22Rv1 (cell line): ENCODE data around the gene HGFAC.
A peak's percentile ranks its signal among the peaks of the same experiment; 100 is the strongest.

Source experiments
- H3K27ac ChIP-seq: fragments of 450-650 bp; 2 replicates; pipeline ENCODE4 v1.5.1; 2017
- CTCF ChIP-seq: fragments of 450-650 bp; IDR thresholded peaks from 2 replicates; pipeline ENCODE4 v1.5.1; 2017; ENCODE audit warnings: mild to moderate bottlenecking
- ZFX ChIP-seq: fragments of 450-650 bp; IDR thresholded peaks from 2 replicates; pipeline ENCODE4 v1.6.1; 2017; ENCODE audit warnings: antibody characterized with exemption, borderline replicate concordance

The HGFAC gene

GRCh38 chr4:3461515-3462291, 19.9 kb downstream of the HGFAC start:
- H3K27ac ChIP-seq: peak overlapping the region; percentile 20; the same call in 1 of the 2 replicates
- TF ChIP-seq ZFX (no peak), CTCF (no peak)

- no peak overlapping the region for H3K27ac ChIP-seq
- TF ChIP-seq ZFX (no peak), CTCF (no peak)
These were observed 20.6 kb downstream of the HGFAC start for GRCh38 chr4:3462321-3462789.

- H3K27ac ChIP-seq: no peak within 1 kb of the TSS
- TF ChIP-seq ZFX (no peak), CTCF (no peak)
These were observed 21.1 kb downstream of the HGFAC start, which contains the start of gene DOK7 for GRCh38 chr4:3462790-3463415. Gene DOK7, plus strand, starts transcription at chr4:3463306. Its CDS starts 70 bp downstream, at chr4:3463376.

GRCh38 chr4:3463556-3464348, 22.0 kb downstream of the HGFAC start:
- H3K27ac ChIP-seq: no peak overlapping the region
- TF ChIP-seq ZFX: no peak
- no peak for TF ChIP-seq CTCF

- H3K27ac ChIP-seq: no peak overlapping the region
- no peak for TF ChIP-seq CTCF
- TF ChIP-seq ZFX: no peak
These were observed 22.7 kb downstream of the HGFAC start for GRCh38 chr4:3464349-3464905.

GRCh38 chr4:3464911-3465697, 23.3 kb downstream of the HGFAC start:
- TF ChIP-seq CTCF (no peak), ZFX (no peak)
- no peak overlapping the region for H3K27ac ChIP-seq
